Upper lobe of left lung (tissue), 6 donors: ENCODE data around the gene NPSR1. TPM values are rescaled to one million over a fixed set of nuclear protein-coding genes. Genes with fewer than 3 reads are reported as not detected.
"Not testable (repeated sequence)": the region's sequence is repeated elsewhere in the genome, so short reads cannot be mapped to it uniquely, and the experiment has no call there.

Experiments used
- ATAC-seq, 2 donors: fragments of 200-7000 bp; cut with Tn5 transposase; one replicate each; pipeline ENCODE4 v1.9.1; 2022; ENCODE audit warnings: mild to moderate bottlenecking in 2 of 2, moderate library complexity in 2 of 2; ENCODE audit not compliant: low FRiP score in 2 of 2
- DNase-seq, 2 donors: peaks; one replicate each; pipeline ENCODE4 v3.0.0-alpha.2; 2019 to 2020
- H3K27ac ChIP-seq, 4 donors: fragments of 200-600 bp; sonication (generic); one replicate each; pipeline ENCODE4 v1.5.1; 2016 to 2019
- H3K27me3 ChIP-seq, 4 donors: fragments of 200-600 bp; sonication (generic); one replicate each; pipeline ENCODE4 v1.5.1; 2017 to 2019
- H3K36me3 ChIP-seq, 4 donors: fragments of 200-600 bp; sonication (generic); one replicate each; pipeline ENCODE4 v1.5.1; 2016 to 2019
- H3K4me1 ChIP-seq, 4 donors: fragments of 200-600 bp; sonication (generic); one replicate each; pipeline ENCODE4 v1.5.1; 2018 to 2019
- H3K4me3 ChIP-seq, 4 donors: fragments of 200-600 bp; sonication (generic); one replicate each; pipeline ENCODE4 v1.5.1; 2017 to 2019; ENCODE audit warnings: mild to moderate bottlenecking in 2 of 4, moderate library complexity in 1 of 4
- H3K9me3 ChIP-seq, 4 donors: fragments of 200-600 bp; sonication (generic); one replicate each; pipeline ENCODE4 v1.5.1; 2018 to 2019
- CTCF ChIP-seq, 6 experiments: fragments of 450-650 bp in 4 of 6; fragments of 200-600 bp in 2 of 6; sonication (generic) in 2 of 6; IDR thresholded peaks; one replicate each; pipeline ENCODE4 v1.5.1; 2016 to 2019; ENCODE audit warnings: antibody characterized with exemption in 6 of 6
- EP300 ChIP-seq, 4 donors: sonication (generic); formaldehyde crosslinking; IDR thresholded peaks; one replicate each; pipeline ENCODE4 v1.5.1; 2017; ENCODE audit warnings: antibody characterized with exemption in 4 of 4, control low read depth in 2 of 4
- POLR2A ChIP-seq, 4 donors: fragments of 450-650 bp; IDR thresholded peaks; one replicate each; pipeline ENCODE4 v1.5.1; 2016 to 2017; ENCODE audit warnings: antibody characterized with exemption in 4 of 4, mild to moderate bottlenecking in 2 of 4
- POLR2AphosphoS5 ChIP-seq, 2 donors: sonication (generic); formaldehyde crosslinking; IDR thresholded peaks; one replicate each; pipeline ENCODE4 v1.5.1; 2017; ENCODE audit warnings: antibody characterized with exemption in 2 of 2
- WGBS, 2 donors: methylation state at CpG; one replicate each; pipeline ENCODE4 v1.1.5; 2017 to 2018; 5-methylcytosine and 5-hydroxymethylcytosine counted together
- total RNA-seq, 6 donors: library from RNA; depleted of rRNA in 4 of 6; stranded (reverse); fragments of >200 nt in 4 of 6; gene quantifications; one replicate each; pipeline versions ENCODE4 v1.1.0 to v1.2.1, GENCODE V29; 2016 to 2021
- donor health status: DM: no; HTN: no; CAD: no; lungs with moderate emphysema.
- donor health status: DM: no; HTN: yes; CAD: no; lungs with severe emphysema.

Gene NPSR1
- total RNA-seq, 6 donors from 2014 or later = not detected

- Histone ChIP-seq H3K27me3 (no peaks in the 10 kb centered on the region), H3K4me1 (no peaks in the 10 kb centered on the region), H3K27ac (no peak overlapping the region), H3K36me3 (no peaks in the 10 kb centered on the region), H3K9me3 (peaks cover 0 to 18% (median 5%) of the 10 kb centered on the region in 4 donors), H3K4me3 (no peak overlapping the region)
- ATAC-seq (no peak), DNase-seq (no peak)
- TF ChIP-seq CTCF (IDR thresholded peaks at IDR 0.05) (no peak), EP300 (IDR thresholded peaks at IDR 0.05) (no peak), POLR2AphosphoS5 (IDR thresholded peaks at IDR 0.05) (no peak), POLR2A (IDR thresholded peaks at IDR 0.05) (no peak)
- WGBS, 2 donors = 63 to 67% methylated on average over 3 of the region's 3 CpGs
Observed at GRCh38 chr7:34780546-34780945, 122.5 kb downstream of the NPSR1 start.

GRCh38 chr7:34787586-34787985, 129.6 kb downstream of the NPSR1 start:
- Histone ChIP-seq H3K36me3 (no peaks in the 10 kb centered on the region), H3K27ac (no peak overlapping the region), H3K4me3 (no peak overlapping the region), H3K27me3 (no peaks in the 10 kb centered on the region), H3K4me1 (no peaks in the 10 kb centered on the region), H3K9me3 (peaks cover 0 to 8% (median 0%) of the 10 kb centered on the region in 4 donors)
- ATAC-seq (no peak), DNase-seq (no peak)
- WGBS, 2 donors = 39 to 74% methylated on average over 1 of the region's 1 CpG
- TF ChIP-seq EP300 (IDR thresholded peaks at IDR 0.05) (no peak), POLR2A (IDR thresholded peaks at IDR 0.05) (no peak), CTCF (IDR thresholded peaks at IDR 0.05) (no peak), POLR2AphosphoS5 (IDR thresholded peaks at IDR 0.05) (no peak)

- Histone ChIP-seq H3K4me1 (no peaks in the 10 kb centered on the region), H3K27me3 (no peaks in the 10 kb centered on the region), H3K9me3 (peaks cover 0 to 2% (median 0%) of the 10 kb centered on the region in 4 donors), H3K27ac (no peak overlapping the region), H3K4me3 (no peak overlapping the region), H3K36me3 (no peaks in the 10 kb centered on the region)
- TF ChIP-seq POLR2A (IDR thresholded peaks at IDR 0.05) (no peak), CTCF (IDR thresholded peaks at IDR 0.05) (no peak), EP300 (IDR thresholded peaks at IDR 0.05) (no peak), POLR2AphosphoS5 (IDR thresholded peaks at IDR 0.05) (no peak)
- no peak for ATAC-seq
- WGBS, 2 donors = 72 to 84% methylated on average over 2 of the region's 2 CpGs
- DNase-seq = no peak
Observed at GRCh38 chr7:34806831-34807230, 148.8 kb downstream of the NPSR1 start.

- Histone ChIP-seq H3K4me3 (no peak overlapping the region), H3K4me1 (no peaks in the 10 kb centered on the region), H3K9me3 (no peaks in the 10 kb centered on the region), H3K36me3 (no peaks in the 10 kb centered on the region), H3K27me3 (no peaks in the 10 kb centered on the region), H3K27ac (no peak overlapping the region)
- 86 to 91% methylated on average over 7 of the region's 7 CpGs for WGBS, 2 donors
- ATAC-seq = no peak
- DNase-seq = no peak
- TF ChIP-seq EP300 (IDR thresholded peaks at IDR 0.05) (no peak), POLR2A (IDR thresholded peaks at IDR 0.05) (no peak), CTCF (IDR thresholded peaks at IDR 0.05) (no peak), POLR2AphosphoS5 (IDR thresholded peaks at IDR 0.05) (no peak)
Observed at GRCh38 chr7:34807548-34808340, 149.7 kb downstream of the NPSR1 start.

- WGBS, 2 donors = 66 to 75% methylated on average over 5 to 7 of the region's 7 CpGs
- not testable (repeated sequence) for H3K27me3 ChIP-seq, ATAC-seq, H3K36me3 ChIP-seq, H3K27ac ChIP-seq, H3K9me3 ChIP-seq, H3K4me1 ChIP-seq, DNase-seq, H3K4me3 ChIP-seq
Observed at GRCh38 chr7:34814203-34814842, 156.3 kb downstream of the NPSR1 start.
